Activated CD8-positive, alpha-beta T cell treated with anti-CD3 and anti-CD28 coated beads for 36 hours (primary cell): ENCODE measurements around the gene OR8S1. TPM values are rescaled to one million over a fixed set of nuclear protein-coding genes. Genes with fewer than 3 reads are reported as not detected.
"Not testable (repeated sequence)": the region's sequence is repeated elsewhere in the genome, so short reads cannot be mapped to it uniquely, and the experiment has no call there.

Experiments
- ATAC-seq: fragments of 200-7000 bp; cut with Tn5 transposase; one replicate; pipeline ENCODE4 v1.10.0; 2021; ENCODE audit warnings: mild to moderate bottlenecking, moderate library complexity
- CTCF ChIA-PET: fragments of 350-600 bp; sonication (Branson Sonifier 250); formaldehyde crosslinking; loops from one replicate; lab custom pipeline; 2021; ENCODE audit warnings: antibody characterized with exemption; lab: Charles Lee
- POLR2A ChIA-PET: fragments of 350-600 bp; sonication (Branson Sonifier 250); formaldehyde crosslinking; loops from one replicate; lab custom pipeline; 2021; ENCODE audit warnings: antibody characterized with exemption; lab: Charles Lee
- DNase-seq: peaks from one replicate; pipeline ENCODE4 v3.0.0-alpha.2; 2020
- H3K27ac Mint-ChIP-seq: one replicate; pipeline ENCODE4 v1.8.0; 2021; ENCODE audit warnings: mild to moderate bottlenecking, mixed read lengths
- H3K27me3 Mint-ChIP-seq: one replicate; pipeline ENCODE4 v1.8.0; 2021; ENCODE audit warnings: mixed read lengths
- H3K36me3 Mint-ChIP-seq: one replicate; pipeline ENCODE4 v1.8.0; 2021; ENCODE audit warnings: low read depth, mixed read lengths
- H3K4me1 Mint-ChIP-seq: one replicate; pipeline ENCODE4 v1.8.0; 2021; ENCODE audit warnings: low read depth, mixed read lengths
- H3K4me3 Mint-ChIP-seq: one replicate; pipeline ENCODE4 v1.8.0; 2021; ENCODE audit warnings: mild to moderate bottlenecking, moderate library complexity, mixed read lengths
- H3K9me3 Mint-ChIP-seq: one replicate; pipeline ENCODE4 v1.8.0; 2021; ENCODE audit warnings: mixed read lengths
- intact Hi-C: fragments of 100-400 bp; cut with micrococcal nuclease; formaldehyde crosslinking; loops from one replicate; pipeline ENCODE4 v1.10.0; 2022
- total RNA-seq, 2 experiments: library from RNA; stranded (reverse); gene quantifications; one replicate each; pipeline ENCODE4 v1.2.3, GENCODE V29; 2021
- TF ChIP-seq, protein P1 (sequence below): fragments of 200-600 bp; IDR thresholded peaks from one replicate; pipeline ENCODE4 v1.8.0; 2022; ENCODE audit warnings: antibody characterized with exemption, mild to moderate bottlenecking

OR8S1 gene
- total RNA-seq, 2 experiments from 2014 or later: not detected

DNA sequence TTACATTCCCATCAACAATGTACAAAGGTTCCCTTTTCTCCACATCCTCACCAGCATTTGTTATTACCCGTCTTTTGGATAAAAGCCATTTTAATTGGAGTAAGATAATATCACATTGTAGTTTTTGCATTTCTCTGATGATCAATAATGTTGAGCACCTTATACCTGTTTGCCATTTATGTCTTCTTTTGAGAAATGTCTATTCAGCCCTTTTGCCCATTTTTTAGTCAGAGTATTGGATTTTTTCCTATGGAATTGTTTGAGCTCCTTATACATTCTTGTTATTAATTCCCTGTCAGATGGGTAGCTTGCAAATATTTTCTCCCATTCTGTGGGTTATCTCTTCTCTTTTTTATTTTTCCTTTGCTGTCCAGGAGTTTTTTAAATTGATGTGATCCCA, 10.7 kb upstream of the OR8S1 start:
- Mint-ChIP-seq H3K27me3 (peaks cover 2% of the 10 kb centered on the region), H3K9me3 (peaks cover 2% of the 10 kb centered on the region), H3K36me3 (no peaks in the 10 kb centered on the region), H3K4me1 (peaks cover 6% of the 10 kb centered on the region), H3K27ac (no peak overlapping the region), H3K4me3 (no peak overlapping the region)
- intact Hi-C loops: no loop called here
- ChIA-PET POLR2A (no interaction called here), CTCF (no interaction called here)
- DNase-seq (no peak), ATAC-seq (no peak)
- TF ChIP-seq, protein P1, sequence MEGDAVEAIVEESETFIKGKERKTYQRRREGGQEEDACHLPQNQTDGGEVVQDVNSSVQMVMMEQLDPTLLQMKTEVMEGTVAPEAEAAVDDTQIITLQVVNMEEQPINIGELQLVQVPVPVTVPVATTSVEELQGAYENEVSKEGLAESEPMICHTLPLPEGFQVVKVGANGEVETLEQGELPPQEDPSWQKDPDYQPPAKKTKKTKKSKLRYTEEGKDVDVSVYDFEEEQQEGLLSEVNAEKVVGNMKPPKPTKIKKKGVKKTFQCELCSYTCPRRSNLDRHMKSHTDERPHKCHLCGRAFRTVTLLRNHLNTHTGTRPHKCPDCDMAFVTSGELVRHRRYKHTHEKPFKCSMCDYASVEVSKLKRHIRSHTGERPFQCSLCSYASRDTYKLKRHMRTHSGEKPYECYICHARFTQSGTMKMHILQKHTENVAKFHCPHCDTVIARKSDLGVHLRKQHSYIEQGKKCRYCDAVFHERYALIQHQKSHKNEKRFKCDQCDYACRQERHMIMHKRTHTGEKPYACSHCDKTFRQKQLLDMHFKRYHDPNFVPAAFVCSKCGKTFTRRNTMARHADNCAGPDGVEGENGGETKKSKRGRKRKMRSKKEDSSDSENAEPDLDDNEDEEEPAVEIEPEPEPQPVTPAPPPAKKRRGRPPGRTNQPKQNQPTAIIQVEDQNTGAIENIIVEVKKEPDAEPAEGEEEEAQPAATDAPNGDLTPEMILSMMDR: no peak

DNA sequence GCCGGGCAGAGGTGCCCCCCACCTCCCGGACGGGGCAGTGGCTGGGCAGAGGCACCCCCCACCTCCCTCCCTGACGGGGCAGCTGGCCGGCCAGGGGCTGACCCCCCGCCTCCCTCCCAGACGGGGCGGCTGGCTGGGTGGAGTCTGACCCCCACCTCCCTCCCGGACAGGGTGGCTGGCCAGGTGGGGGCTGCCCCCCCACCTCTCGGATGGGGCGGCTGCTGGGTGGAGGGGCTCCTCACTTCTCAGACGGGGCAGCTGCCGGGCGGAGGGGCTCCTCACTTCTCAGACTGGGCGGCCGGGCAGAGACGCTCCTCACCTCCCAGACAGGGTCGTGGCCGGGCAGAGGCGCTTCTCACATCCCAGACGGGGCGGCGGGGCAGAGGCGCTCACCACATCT, 5.1 kb upstream of the OR8S1 start:
- POLR2A ChIA-PET, intact Hi-C loops, H3K36me3 Mint-ChIP-seq, DNase-seq, H3K4me3 Mint-ChIP-seq, H3K4me1 Mint-ChIP-seq, CTCF ChIA-PET, H3K27ac Mint-ChIP-seq, H3K27me3 Mint-ChIP-seq, H3K9me3 Mint-ChIP-seq, ATAC-seq: not testable (repeated sequence)

DNA sequence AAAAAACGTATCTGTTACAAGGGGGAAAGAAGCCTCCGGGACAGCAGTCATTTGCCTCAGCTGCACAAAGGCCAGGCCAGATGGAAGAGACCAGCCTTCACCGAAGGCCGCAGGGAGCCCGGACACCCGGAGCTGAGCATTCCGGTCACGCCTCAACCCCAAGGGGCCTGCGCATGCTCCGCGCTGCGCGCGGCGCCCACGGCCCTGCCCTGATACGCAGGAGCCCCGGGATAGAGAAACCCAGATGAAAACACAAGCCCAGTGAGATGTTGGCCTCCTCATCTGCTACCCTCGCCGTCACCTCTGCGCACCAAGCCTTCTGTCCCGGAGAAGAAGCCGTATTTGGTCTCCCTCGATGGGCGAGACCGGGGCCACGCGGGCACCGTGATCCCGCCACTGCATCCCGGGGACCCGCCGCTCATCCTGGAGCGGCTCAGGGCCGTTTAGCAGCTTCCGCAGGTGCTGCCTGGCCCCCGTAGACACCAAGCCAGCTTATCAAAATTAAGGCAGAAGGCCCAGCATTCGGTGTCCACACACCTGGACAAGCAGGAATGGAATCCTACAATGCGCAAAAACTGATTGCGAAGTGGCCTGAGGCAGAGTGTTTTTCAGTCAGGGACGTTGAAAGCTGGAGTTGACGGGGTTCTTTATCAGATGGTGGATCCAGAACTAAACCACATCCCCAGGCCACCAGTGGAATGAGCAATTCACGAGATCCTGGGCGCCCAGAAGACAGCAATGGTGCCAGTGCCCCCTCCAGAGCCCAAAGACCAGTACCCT, 2.6 kb downstream of the OR8S1 start:
- H3K27ac Mint-ChIP-seq: no peak overlapping the region
- H3K36me3 Mint-ChIP-seq: no peaks in the 10 kb centered on the region
- H3K4me3 Mint-ChIP-seq: no peak overlapping the region
- H3K27me3 Mint-ChIP-seq: no peaks in the 10 kb centered on the region
- TF ChIP-seq, protein P1: no peak
- no peak for ATAC-seq
- ChIA-PET CTCF (interaction anchor here (0.6 kb wide), 1 partner anchor 28 kb away, joined by 3 read pairs; no protein-coding TSS in a partner anchor), POLR2A (no interaction called here)
- intact Hi-C loops: no loop called here
- H3K9me3 Mint-ChIP-seq: no peaks in the 10 kb centered on the region
- no peak for DNase-seq
- H3K4me1 Mint-ChIP-seq: peaks cover 15% of the 10 kb centered on the region

DNA sequence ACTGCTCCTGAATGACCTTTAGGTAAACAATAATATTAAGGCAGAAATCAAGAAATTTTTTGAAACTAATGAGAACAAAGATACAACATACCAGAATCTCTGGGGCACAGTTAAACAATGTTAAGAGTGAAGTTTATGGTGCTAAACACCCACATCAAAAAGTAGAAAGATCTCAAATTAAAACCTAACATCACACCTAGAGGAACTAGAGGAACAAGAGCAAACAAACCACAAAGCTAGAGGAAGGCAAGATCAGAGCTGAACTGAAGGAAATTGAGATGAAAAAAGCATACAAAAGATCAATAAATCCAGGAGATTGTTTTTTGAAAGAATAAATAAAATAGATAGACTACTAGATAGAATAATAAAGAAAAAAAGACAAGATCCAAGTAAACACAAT, 7.2 kb downstream of the OR8S1 start:
- TF ChIP-seq, protein P1: no peak
- Mint-ChIP-seq H3K4me1 (peaks cover 20% of the 10 kb centered on the region), H3K27me3 (no peaks in the 10 kb centered on the region), H3K9me3 (peaks cover 2% of the 10 kb centered on the region), H3K36me3 (no peaks in the 10 kb centered on the region), H3K27ac (no peak overlapping the region), H3K4me3 (no peak overlapping the region)
- CTCF ChIA-PET: interaction anchor here (2.6 kb wide), 1 partner anchor 10 kb away, joined by 12 read pairs; no protein-coding TSS in a partner anchor
- intact Hi-C loops: no loop called here
- DNase-seq: no peak
- POLR2A ChIA-PET: no interaction called here
- no peak for ATAC-seq

DNA sequence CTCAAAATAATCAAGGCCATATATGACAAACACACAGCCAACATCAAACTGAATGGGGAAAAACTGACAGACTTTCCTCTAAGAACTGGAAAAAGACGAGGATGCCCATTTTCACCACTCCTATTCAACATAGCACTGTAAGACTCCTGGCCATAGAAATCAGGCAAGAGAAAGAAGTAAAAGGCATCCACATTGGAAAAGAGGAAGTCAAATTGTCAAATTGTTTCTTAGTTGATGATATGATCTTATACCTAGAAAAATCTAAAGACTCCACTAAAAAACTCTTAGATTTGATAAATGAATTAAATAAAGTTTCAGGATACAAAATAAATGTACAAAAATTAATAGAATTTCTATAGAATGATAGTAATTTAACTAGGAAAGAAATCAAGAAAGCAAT, 11.2 kb downstream of the OR8S1 start:
- ATAC-seq: no peak
- H3K36me3 Mint-ChIP-seq: no peaks in the 10 kb centered on the region
- no peak overlapping the region for H3K4me3 Mint-ChIP-seq
- H3K4me1 Mint-ChIP-seq: peaks cover 36% of the 10 kb centered on the region
- H3K9me3 Mint-ChIP-seq: peaks cover 2% of the 10 kb centered on the region
- H3K27me3 Mint-ChIP-seq: no peaks in the 10 kb centered on the region
- intact Hi-C loops: no loop called here
- TF ChIP-seq, protein P1: no peak
- CTCF ChIA-PET: interaction anchor here (10.1 kb wide), 1 partner anchor 81 kb away, joined by 217 read pairs; no protein-coding TSS in a partner anchor
- DNase-seq: no peak
- POLR2A ChIA-PET: no interaction called here
- H3K27ac Mint-ChIP-seq: no peak overlapping the region
